ENCODE measurements around the gene AAMP.
"Not testable (repeated sequence)": the region's sequence is repeated elsewhere in the genome, so short reads cannot be mapped to it uniquely, and the experiment has no call there.

AAMP gene
- total RNA-seq = 46.1 to 98.3 reads per million in 2 donors

GRCh38 chr2:218269900-218270720, at the start of gene AAMP, which contains the start of gene PNKD:
Gene AAMP (minus strand): TSS chr2:218270137. CDS start chr2:218270086, 51 bp downstream.
Gene PNKD (plus strand): TSS chr2:218270519. CDS start chr2:218270536, 17 bp downstream.
- peak; percentile 100 for DNase-seq

GRCh38 chr2:218318241-218318640, 48.3 kb upstream of the AAMP start:
- no peak for DNase-seq

- DNase-seq = no peak
These were observed 47.9 kb upstream of the AAMP start for GRCh38 chr2:218317835-218318234.

GRCh38 chr2:218317303-218317630, 47.3 kb upstream of the AAMP start:
- DNase-seq = no peak

GRCh38 chr2:218315397-218315796, 45.5 kb upstream of the AAMP start:
- DNase-seq = no peak

GRCh38 chr2:218314764-218315163, 44.8 kb upstream of the AAMP start:
- not testable (repeated sequence) for DNase-seq

- DNase-seq = no peak
These were observed 43.4 kb upstream of the AAMP start for GRCh38 chr2:218313356-218313755.

- no peak for DNase-seq
These were observed 42.4 kb upstream of the AAMP start for GRCh38 chr2:218312267-218312756.

- not testable (repeated sequence) for DNase-seq
These were observed 41.8 kb upstream of the AAMP start for GRCh38 chr2:218311541-218312266.

- no peak for DNase-seq
These were observed 41.1 kb upstream of the AAMP start for GRCh38 chr2:218310853-218311540.

GRCh38 chr2:218307415-218308090, 37.6 kb upstream of the AAMP start:
- DNase-seq = no peak

GRCh38 chr2:218306184-218306920, 36.4 kb upstream of the AAMP start:
- DNase-seq = no peak

GRCh38 chr2:218305383-218305782, 35.4 kb upstream of the AAMP start:
- DNase-seq = no peak

GRCh38 chr2:218301176-218301819, 31.4 kb upstream of the AAMP start:
- peak; percentile 82 for DNase-seq

- no peak for DNase-seq
These were observed 30.2 kb upstream of the AAMP start for GRCh38 chr2:218300141-218300540.

- no peak for DNase-seq
These were observed 28.5 kb upstream of the AAMP start for GRCh38 chr2:218298314-218298875.

GRCh38 chr2:218296847-218297246, 26.9 kb upstream of the AAMP start:
- DNase-seq = no peak

GRCh38 chr2:218296200-218296599, 26.3 kb upstream of the AAMP start:
- no peak for DNase-seq

- no peak for DNase-seq
These were observed 25.1 kb upstream of the AAMP start for GRCh38 chr2:218295029-218295428.

GRCh38 chr2:218294430-218295022, 24.6 kb upstream of the AAMP start:
- DNase-seq = no peak

Measured in T-helper 9 cell (primary cell).